ENCODE data around the gene EHMT1.

DNA sequence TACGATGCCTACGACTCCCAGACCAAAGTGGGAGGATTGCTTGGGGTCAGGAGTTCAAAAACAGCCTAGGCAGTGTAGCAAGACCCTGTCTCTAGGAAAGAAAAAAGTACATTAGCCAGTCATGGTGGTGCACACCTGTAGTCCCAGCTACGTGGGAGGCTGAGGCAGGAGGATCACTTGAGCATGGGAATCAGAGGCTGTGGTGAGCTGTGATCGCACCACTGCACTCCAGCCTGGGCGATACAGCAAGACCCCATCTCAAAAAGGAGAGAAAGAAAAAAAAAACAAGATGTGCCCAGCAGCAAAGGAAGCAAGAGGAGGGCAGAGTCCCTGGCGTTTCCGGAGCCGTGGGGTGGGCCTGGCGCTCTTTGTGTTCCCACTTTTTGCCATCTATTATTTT is 179.3 kb downstream of the EHMT1 start:
- TF ChIP-seq, protein P1, sequence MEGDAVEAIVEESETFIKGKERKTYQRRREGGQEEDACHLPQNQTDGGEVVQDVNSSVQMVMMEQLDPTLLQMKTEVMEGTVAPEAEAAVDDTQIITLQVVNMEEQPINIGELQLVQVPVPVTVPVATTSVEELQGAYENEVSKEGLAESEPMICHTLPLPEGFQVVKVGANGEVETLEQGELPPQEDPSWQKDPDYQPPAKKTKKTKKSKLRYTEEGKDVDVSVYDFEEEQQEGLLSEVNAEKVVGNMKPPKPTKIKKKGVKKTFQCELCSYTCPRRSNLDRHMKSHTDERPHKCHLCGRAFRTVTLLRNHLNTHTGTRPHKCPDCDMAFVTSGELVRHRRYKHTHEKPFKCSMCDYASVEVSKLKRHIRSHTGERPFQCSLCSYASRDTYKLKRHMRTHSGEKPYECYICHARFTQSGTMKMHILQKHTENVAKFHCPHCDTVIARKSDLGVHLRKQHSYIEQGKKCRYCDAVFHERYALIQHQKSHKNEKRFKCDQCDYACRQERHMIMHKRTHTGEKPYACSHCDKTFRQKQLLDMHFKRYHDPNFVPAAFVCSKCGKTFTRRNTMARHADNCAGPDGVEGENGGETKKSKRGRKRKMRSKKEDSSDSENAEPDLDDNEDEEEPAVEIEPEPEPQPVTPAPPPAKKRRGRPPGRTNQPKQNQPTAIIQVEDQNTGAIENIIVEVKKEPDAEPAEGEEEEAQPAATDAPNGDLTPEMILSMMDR (IDR thresholded peaks at IDR 0.05) = no peak
- TF ChIP-seq SIN3A (IDR thresholded peaks at IDR 0.05; ENCODE audit: borderline replicate concordance, insufficient read depth, low read depth, low read length) = no peak

All from Panc1 (cell line).